HCT116 (cell line): ENCODE results near the gene HMCN1. TPM values are rescaled to one million over a fixed set of nuclear protein-coding genes. Genes with fewer than 3 reads are reported as not detected.

ENCODE experiments used
- ATAC-seq: fragments of 200-7000 bp; cut with Tn5 transposase; 2 replicates; pipeline ENCODE4 v1.9.1; 2020; ENCODE audit warnings: mild to moderate bottlenecking, moderate library complexity
- BruUV-seq: library from RNA; stranded (reverse); fragments of 400-500 nt; replicated peaks from 2 replicates; lab custom pipeline; 2021; lab: Mats Ljungman, UMichigan
- CTCF ChIA-PET: fragments of 300-600 bp; sonication (Branson Sonifier 250); formaldehyde crosslinking; loops from one replicate; lab custom pipeline; 2021; ENCODE audit warnings: antibody characterized with exemption; lab: Charles Lee
- POLR2A ChIA-PET: fragments of 300-600, 350-600 bp; sonication (Branson Sonifier 250); formaldehyde crosslinking; loops from one replicate; lab custom pipeline; 2021; ENCODE audit warnings: antibody characterized with exemption; lab: Charles Lee
- RAD21 ChIA-PET, 2 experiments: fragments of 300-600 bp; sonication (Branson Sonifier 250); formaldehyde crosslinking; loops; one replicate each; lab custom pipeline; 2023; ENCODE audit warnings: low total read pairs in 2 of 2; ENCODE audit not compliant: uncharacterized antibody in 2 of 2, unreplicated experiment in 2 of 2, low non-redundant PET in 1 of 2; lab: Charles Lee
- DNase-seq: peaks from one replicate; pipeline ENCODE4 v3.0.0-alpha.2; 2010; ENCODE audit warnings: low read depth, low spot score
- H2AFZ ChIP-seq: fragments of 200-600 bp; shearing (Covaris generic), sonication (generic); 2 replicates; pipeline ENCODE4 v1.6.1; 2017; ENCODE audit warnings: low read depth, mixed run types, mixed read lengths, antibody characterized with exemption, low read length; ENCODE audit not compliant: poor library complexity, severe bottlenecking
- H3K27ac ChIP-seq: 2 replicates; pipeline ENCODE4 v1.5.1; 2012; ENCODE audit warnings: low read depth, low read length
- H3K27me3 ChIP-seq: fragments of 200-600 bp; sonication (generic); 2 replicates; pipeline ENCODE4 v1.6.1; 2016; ENCODE audit warnings: mixed run types, low read length, mixed read lengths; ENCODE audit not compliant: insufficient read depth
- H3K36me3 ChIP-seq, 2 experiments: fragments of 200-500 bp in 1 of 2; fragments of 200-600 bp in 1 of 2; sonication (Bioruptor generic) in 1 of 2; sonication (generic) in 1 of 2; 2 replicates each; pipeline versions ENCODE4 v1.5.1 to v1.6.1; 2014 to 2016; ENCODE audit warnings: low read length in 2 of 2, inconsistent platforms in 1 of 2, mixed read lengths in 1 of 2, mixed run types in 1 of 2; ENCODE audit not compliant: insufficient read depth in 2 of 2, control insufficient read depth in 1 of 2
- H3K4me1 ChIP-seq, 2 experiments: fragments of 200-600 bp in 1 of 2; sonication (generic) in 1 of 2; 2 replicates each; pipeline versions ENCODE4 v1.5.1 to v1.6.1; 2012 to 2017; ENCODE audit warnings: low read length in 2 of 2, inconsistent platforms in 1 of 2, mild to moderate bottlenecking in 1 of 2, mixed read lengths in 1 of 2, mixed run types in 1 of 2, moderate library complexity in 1 of 2; ENCODE audit not compliant: insufficient read depth in 2 of 2, control insufficient read depth in 1 of 2
- H3K4me2 ChIP-seq: fragments of 200-600 bp; sonication (generic); 2 replicates; pipeline ENCODE4 v1.6.1; 2017; ENCODE audit warnings: mixed run types, low read length, mixed read lengths
- H3K4me3 ChIP-seq, 2 experiments: fragments of 200-600 bp in 1 of 2; sonication (generic) in 1 of 2; replicated peaks in 1 of 2; 2 replicates each; pipeline ENCODE4 v1.5.1; 2011 to 2016; ENCODE audit warnings: low read length in 2 of 2, control low read depth in 1 of 2, low read depth in 1 of 2, mild to moderate bottlenecking in 1 of 2, mixed read lengths in 1 of 2, mixed run types in 1 of 2
- H3K79me2 ChIP-seq: fragments of 200-600 bp; sonication (generic); 2 replicates; pipeline ENCODE4 v1.6.1; 2017; ENCODE audit warnings: mild to moderate bottlenecking, mixed run types, low read length, moderate library complexity, mixed read lengths; ENCODE audit not compliant: insufficient read depth
- H3K9ac ChIP-seq: fragments of 200-600 bp; sonication (generic); 2 replicates; pipeline ENCODE4 v1.6.1; 2016; ENCODE audit warnings: low read length, mixed read lengths
- H3K9me2 ChIP-seq: fragments of 200-600 bp; sonication (generic), shearing (Covaris generic); 2 replicates; pipeline ENCODE4 v1.6.1; 2017; ENCODE audit warnings: mixed run types, mild to moderate bottlenecking, moderate library complexity; ENCODE audit not compliant: insufficient read depth
- H3K9me3 ChIP-seq, 2 experiments: fragments of 200-500 bp in 1 of 2; fragments of 200-600 bp in 1 of 2; sonication (Bioruptor generic) in 1 of 2; sonication (generic) in 1 of 2; 2 replicates each; pipeline ENCODE4 v1.6.1; 2014 to 2017; ENCODE audit warnings: low read length in 2 of 2, mixed read lengths in 2 of 2, inconsistent platforms in 1 of 2, low read depth in 1 of 2, mild to moderate bottlenecking in 1 of 2, mixed run types in 1 of 2, moderate library complexity in 1 of 2; ENCODE audit not compliant: control insufficient read depth in 1 of 2, insufficient read depth in 1 of 2
- H4K20me1 ChIP-seq: fragments of 200-600 bp; sonication (generic), shearing (Covaris generic); 2 replicates; pipeline ENCODE4 v1.6.1; 2017; ENCODE audit warnings: mixed run types, mild to moderate bottlenecking, moderate library complexity; ENCODE audit not compliant: insufficient read depth
- CBX3 ChIP-seq: IDR thresholded peaks from 2 replicates; pipeline ENCODE4 v1.6.1; 2012; ENCODE audit warnings: low read depth
- CEBPB ChIP-seq: IDR thresholded peaks from 2 replicates; pipeline ENCODE4 v1.6.1; 2012; ENCODE audit warnings: low read depth
- CTCF ChIP-seq, 3 experiments: fragments of 200-600 bp in 1 of 3; sonication (generic) in 1 of 3; IDR thresholded peaks in 2 of 3; conservative IDR thresholded peaks in 1 of 3; 2 replicates each; pipeline ENCODE4 v1.5.1; 2012 to 2017; ENCODE audit warnings: low read depth in 2 of 3, low read length in 2 of 3, antibody characterized with exemption in 1 of 3, borderline replicate concordance in 1 of 3, control low read depth in 1 of 3, mild to moderate bottlenecking in 1 of 3, mixed read lengths in 1 of 3, mixed run types in 1 of 3, moderate library complexity in 1 of 3; ENCODE audit not compliant: insufficient read depth in 1 of 3
- EGR1 ChIP-seq: IDR thresholded peaks from 2 replicates; pipeline ENCODE4 v1.6.1; 2012; ENCODE audit warnings: low read depth
- ELF1 ChIP-seq: IDR thresholded peaks from 2 replicates; pipeline ENCODE4 v1.6.1; 2012; ENCODE audit warnings: low read depth, borderline replicate concordance
- EZH2 ChIP-seq: fragments of 200-600 bp; sonication (generic); IDR thresholded peaks from 2 replicates; pipeline ENCODE4 v1.6.1; 2017; ENCODE audit warnings: antibody characterized with exemption, mixed run types
- EZH2phosphoT487 ChIP-seq: fragments of 200-600 bp; IDR thresholded peaks from 2 replicates; pipeline ENCODE4 v1.6.1; 2018; ENCODE audit warnings: antibody characterized with exemption, borderline replicate concordance
- FOSL1 ChIP-seq: IDR thresholded peaks from 2 replicates; pipeline ENCODE4 v1.6.1; 2012; ENCODE audit warnings: low read depth
- JUND ChIP-seq: IDR thresholded peaks from 2 replicates; pipeline ENCODE4 v1.6.1; 2012
- MAX ChIP-seq: IDR thresholded peaks from 2 replicates; pipeline ENCODE4 v1.6.1; 2012
- POLR2AphosphoS5 ChIP-seq: IDR thresholded peaks from 2 replicates; pipeline ENCODE4 v1.6.1; 2011; ENCODE audit warnings: mild to moderate bottlenecking, low read depth, low read length, moderate library complexity
- RAD21 ChIP-seq: IDR thresholded peaks from 2 replicates; pipeline ENCODE4 v1.6.1; 2012; ENCODE audit warnings: low read depth, mild to moderate bottlenecking
- SIN3A ChIP-seq: IDR thresholded peaks from 2 replicates; pipeline ENCODE4 v1.6.1; 2012; ENCODE audit warnings: low read depth
- SP1 ChIP-seq: IDR thresholded peaks from 2 replicates; pipeline ENCODE4 v1.6.1; 2012; ENCODE audit warnings: low read depth
- ZNF274 ChIP-seq: fragments of 200-500 bp; sonication (Bioruptor generic); IDR thresholded peaks from 2 replicates; pipeline ENCODE4 v1.6.1; 2014; ENCODE audit warnings: mild to moderate bottlenecking, low read depth, low read length, inconsistent platforms
- intact Hi-C: fragments of 100-400 bp; cut with micrococcal nuclease; formaldehyde crosslinking; loops from 2 replicates; pipeline ENCODE4 v1.10.0; 2022
- total RNA-seq: library from RNA; stranded (reverse); gene quantifications from one replicate; pipeline ENCODE4 v1.2.1, GENCODE V29; 2021; ENCODE audit not compliant: unreplicated experiment

HMCN1 gene
- total RNA-seq, 1 experiment from 2014 or later, result 0.59 TPM

GRCh38 chr1:185849014-185849413, 114.8 kb downstream of the HMCN1 start:
- H3K4me3 ChIP-seq, result no peak overlapping the region
- H3K9ac ChIP-seq, result no peak overlapping the region
- H4K20me1 ChIP-seq, result no peaks in the 10 kb centered on the region
- intact Hi-C loops, result no loop called here
- H3K36me3 ChIP-seq, result no peaks in the 10 kb centered on the region
- H3K9me3 ChIP-seq, result no peaks in the 10 kb centered on the region
- ChIA-PET RAD21 (no interaction called here), CTCF (no interaction called here), POLR2A (no interaction called here)
- H3K79me2 ChIP-seq, result no peaks in the 10 kb centered on the region
- H3K27me3 ChIP-seq, result no peaks in the 10 kb centered on the region
- ATAC-seq (no peak), DNase-seq (no peak)
- BruUV-seq, result no TSS peak
- H3K4me1 ChIP-seq, result no peaks in the 10 kb centered on the region
- H3K9me2 ChIP-seq, result no peaks in the 10 kb centered on the region
- H3K27ac ChIP-seq, result no peak overlapping the region
- H2AFZ ChIP-seq, result no peak overlapping the region
- TF ChIP-seq ZNF274, result no peak
- no peak for TF ChIP-seq JUND
- TF ChIP-seq FOSL1, result no peak
- no peak for TF ChIP-seq ELF1
- no peak for TF ChIP-seq CEBPB
- TF ChIP-seq MAX, result no peak
- no peak for TF ChIP-seq EZH2
- no peak for TF ChIP-seq CTCF (IDR thresholded peaks at IDR 0.05 in 2 of 3, conservative IDR thresholded peaks at IDR 0.05 in 1 of 3; ENCODE audit: borderline replicate concordance in 1 of 3, insufficient read depth in 1 of 3, low read depth in 2 of 3, low read length in 2 of 3)
- no peak for TF ChIP-seq SP1
- TF ChIP-seq CBX3, result no peak
- TF ChIP-seq POLR2AphosphoS5, result no peak
- TF ChIP-seq RAD21, result no peak
- no peak for TF ChIP-seq EZH2phosphoT487
- TF ChIP-seq EGR1, result no peak
- TF ChIP-seq SIN3A, result no peak
- no peak overlapping the region for H3K4me2 ChIP-seq
